GM20431 (cell line): ENCODE results near the gene NECAP2.
"Not testable (repeated sequence)": the region's sequence is repeated elsewhere in the genome, so short reads cannot be mapped to it uniquely, and the experiment has no call there.

Source experiments
- in situ Hi-C: fragments of 300-500 bp; cut with MseI, MboI; formaldehyde crosslinking; loops from one replicate; pipeline ENCODE4 v1.15.0; 2020; ENCODE audit warnings: low sequenced_read_pairs; ENCODE audit not compliant: unreplicated experiment

The NECAP2 gene

DNA sequence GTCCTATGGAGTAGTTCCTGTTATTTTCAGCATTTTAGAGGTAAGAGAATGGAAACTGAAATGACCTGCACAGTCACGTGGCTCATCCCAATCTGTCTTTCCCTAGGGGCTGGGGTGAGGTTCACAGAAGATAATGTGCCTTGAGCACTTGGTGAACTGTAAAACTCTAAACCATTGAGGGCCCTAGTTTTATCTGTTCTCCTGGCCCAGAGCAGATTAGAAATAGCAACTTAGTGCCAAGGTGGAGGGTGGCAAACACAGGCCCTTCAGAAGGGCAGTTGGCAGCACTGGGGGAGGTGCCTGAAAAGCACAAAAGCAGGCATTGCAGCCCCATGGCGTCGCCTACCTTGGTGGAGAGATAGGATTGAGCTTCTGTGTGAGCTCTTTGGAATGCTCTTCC is 14.4 kb downstream of the NECAP2 start:
- in situ Hi-C loops = not testable (repeated sequence)

DNA sequence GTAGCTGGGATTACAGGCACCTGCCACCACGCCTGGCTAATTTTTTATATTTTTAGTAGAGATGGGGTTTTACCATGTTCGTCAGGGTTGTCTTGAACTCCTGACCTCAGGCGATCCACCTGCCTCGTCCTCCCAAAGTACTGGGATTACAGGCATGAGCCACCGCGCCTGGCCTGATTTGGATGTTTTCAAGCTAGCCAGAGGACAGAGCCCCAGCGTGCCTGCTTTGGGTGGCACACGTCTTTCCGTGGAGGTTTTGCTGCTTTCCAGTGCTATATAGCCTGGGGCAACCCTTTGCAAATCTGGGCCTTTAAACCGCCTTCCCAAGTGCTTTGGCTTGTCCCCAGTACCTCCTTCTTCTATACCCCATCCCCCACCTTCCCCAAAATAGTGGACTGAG is 15.6 kb downstream of the NECAP2 start:
- in situ Hi-C loops = not testable (repeated sequence)

DNA sequence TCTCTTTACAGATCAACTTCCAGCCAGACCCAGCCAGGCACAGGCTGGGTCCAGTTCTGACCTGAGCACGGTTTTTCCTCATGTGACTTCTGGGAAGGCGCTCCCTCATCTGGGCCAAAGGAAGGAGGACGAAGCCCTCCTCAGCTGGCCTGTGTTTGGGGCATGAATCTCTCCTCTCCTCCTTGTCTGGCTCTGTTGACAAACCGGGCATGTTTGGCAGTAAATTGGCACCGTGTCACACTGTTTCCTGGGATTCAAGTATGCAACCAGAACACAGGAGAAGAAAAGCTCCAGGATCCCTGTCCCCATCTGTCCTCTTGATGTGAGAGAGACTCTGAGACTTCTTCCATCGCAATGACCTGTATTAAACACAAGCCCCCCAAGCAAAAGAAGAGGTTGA is 18.3 kb downstream of the NECAP2 start:
- in situ Hi-C loops = no loop called here

DNA sequence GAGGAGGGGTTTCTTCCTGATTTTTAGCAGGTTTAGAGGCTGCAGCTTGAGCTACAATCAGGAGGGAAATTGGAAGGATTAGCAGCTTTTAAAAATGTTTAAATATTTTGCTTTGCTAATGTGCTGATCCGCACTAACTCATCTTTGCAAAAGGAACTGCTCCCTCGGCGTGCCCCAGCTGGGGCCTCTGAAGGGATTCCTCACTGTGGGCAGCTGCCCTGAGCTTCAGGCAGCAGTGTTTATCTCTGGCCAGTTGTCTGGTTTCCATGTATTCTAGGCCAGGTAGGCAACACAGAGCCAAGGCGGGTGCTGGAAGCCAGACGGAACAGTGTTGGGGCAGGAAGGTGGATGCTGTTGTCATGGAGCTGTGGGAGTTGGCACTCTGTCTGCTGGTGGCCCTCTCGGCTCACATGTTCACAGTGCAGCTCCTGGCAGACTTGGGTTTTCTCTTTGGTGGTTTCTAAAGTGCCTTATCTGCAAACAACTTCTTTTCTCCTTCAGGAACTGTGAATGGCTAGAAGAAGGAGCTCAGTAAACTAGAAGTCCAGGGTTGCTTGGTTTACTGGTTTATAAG is 18.9 kb downstream of the NECAP2 start:
- in situ Hi-C loops = no loop called here

DNA sequence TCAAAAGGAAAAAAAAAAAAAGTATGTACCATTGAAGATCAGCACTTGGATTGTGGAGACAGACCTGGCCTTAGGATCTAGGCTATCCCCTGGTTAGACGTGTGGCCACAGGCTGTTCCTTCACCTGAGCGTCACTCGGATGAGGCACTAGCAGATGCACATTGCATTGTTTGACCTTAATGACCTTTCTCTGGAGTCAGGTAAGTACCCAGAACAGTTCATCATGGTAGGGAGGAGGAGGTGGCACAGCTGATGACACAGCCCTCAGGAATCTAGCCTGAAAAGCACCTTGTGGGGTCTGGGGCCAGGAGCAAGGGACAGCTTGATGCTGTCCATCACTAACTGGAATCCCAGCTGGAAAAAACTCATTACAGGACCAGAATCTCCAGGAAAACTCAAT is 21.2 kb downstream of the NECAP2 start:
- in situ Hi-C loops = no loop called here

DNA sequence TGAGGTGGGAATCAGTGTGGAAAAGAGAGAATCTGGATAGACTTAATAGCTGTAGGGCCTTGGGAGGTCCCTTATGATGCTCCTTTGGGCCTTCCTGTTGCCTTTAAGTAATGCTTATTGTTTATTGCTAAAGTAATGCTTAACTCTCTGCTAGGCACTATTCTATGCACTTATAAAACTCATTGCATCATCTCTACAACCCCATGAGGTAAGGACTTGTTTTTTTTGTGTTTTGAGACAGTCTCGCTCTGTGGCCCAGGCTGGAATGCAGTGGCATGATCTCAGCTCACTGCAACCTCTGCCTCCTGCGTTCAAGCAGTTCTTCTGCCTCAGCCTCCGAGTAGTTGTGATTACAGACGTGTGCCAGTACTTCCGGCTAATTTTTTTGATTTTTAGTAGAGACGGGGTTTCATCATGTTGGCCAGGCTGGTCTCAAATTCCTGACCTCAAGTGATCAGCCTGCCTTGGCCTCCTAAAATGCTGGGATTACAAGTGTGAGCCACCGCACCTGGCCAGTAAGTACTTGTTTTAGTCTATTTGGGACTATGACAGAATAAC is 22.3 kb downstream of the NECAP2 start:
- in situ Hi-C loops = no loop called here

DNA sequence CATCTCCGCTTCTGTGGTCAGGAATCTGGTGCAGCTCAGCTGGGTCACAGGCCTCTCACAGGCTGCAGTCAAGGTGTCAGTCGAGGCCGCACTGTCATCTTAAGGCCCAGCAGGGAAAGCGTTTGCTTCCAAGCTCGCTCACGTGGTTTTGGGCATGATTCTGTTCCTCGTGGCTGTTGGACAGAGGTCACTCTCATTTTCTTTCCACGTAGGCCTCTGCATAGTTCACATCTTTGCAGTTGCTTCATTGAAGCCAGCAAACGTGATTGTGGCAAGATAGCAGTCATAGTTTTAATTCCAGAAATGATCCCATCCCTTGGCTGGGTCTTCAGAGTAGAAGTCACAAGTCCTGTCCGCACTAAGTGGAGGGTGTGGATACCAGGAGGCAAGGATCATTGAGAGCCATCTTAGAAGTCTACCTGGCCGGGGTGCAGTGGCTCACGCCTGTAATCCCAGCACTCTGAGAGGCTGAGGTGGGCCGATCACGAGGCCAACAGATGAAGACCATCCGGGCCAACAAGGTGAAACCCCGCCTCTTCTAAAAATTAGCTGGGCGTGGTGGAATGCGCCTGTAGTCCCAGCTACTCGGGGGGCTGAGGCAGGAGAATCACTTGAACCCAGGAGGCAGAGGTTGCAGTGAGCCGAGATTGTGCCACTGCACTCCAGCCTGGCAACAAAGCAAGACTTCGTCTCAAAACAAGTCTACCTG is 24.5 kb downstream of the NECAP2 start:
- in situ Hi-C loops = no loop called here

DNA sequence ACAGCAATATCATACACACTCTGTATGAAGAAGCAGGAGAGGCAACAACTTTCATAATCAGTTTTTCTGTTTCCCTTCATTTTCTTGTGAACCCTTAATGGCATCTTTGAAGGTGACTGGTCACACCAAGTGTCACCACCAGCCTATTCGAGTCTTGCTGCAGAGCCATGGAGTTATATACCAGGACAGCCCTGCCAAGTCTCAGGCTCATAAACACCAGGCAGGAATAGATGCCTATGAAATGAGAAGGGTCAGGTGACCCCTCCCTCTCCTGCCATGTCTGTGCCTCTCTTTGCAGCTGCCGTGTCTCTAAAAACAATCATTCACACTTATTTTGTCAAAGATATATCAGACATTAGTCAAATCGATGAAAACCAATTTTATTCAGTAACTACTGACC is 28.0 kb downstream of the NECAP2 start:
- in situ Hi-C loops = no loop called here

DNA sequence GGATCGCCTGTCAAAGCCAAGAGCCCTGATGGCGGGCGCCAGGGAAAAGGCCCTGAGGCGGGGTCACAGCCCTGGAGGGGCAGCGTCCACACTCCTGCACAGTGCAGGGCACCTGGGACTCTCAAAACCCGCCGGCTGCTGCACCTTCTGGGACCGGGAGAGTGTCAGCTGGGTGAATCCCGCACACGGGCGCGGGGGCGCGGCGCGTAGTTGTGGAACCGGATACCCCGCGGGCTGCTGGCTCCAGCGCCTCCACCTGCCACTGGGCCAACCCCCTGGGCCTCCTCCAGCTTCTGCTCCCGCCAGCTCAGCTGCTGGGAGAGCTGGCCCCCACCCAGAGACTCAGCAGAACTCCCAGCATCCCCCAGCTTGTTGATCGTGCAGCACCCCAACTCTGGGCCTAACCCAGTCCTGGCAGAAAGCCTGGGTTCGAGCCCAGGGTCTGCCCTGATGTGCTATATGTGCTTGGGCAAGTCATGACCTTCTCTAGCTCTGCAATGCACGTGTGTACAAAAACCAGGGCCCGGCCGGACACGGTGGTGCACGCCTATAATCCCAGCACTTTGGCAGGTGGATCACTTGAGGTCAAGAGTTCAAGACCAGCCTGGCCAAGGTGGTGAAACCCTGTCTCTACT is 33.8 kb downstream of the NECAP2 start:
- in situ Hi-C loops = no loop called here

DNA sequence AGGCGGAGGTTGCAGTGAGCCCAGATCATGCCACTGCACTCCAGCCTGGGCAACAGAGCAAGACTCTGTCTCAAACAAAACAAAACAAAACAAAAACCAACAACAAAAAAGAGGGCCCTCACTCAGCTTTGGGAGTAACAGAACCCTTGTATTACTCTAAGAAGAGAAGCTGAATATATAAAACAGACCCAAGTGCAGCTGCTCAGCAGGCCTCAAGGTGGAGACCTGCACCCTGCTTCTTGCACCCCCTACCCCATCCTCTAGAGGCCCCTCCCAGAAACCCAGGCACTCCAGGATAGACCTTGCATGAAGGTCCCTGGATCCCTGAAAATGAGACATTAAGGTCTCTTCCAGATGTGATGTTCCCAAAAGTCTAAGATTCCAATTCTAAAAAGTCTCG is 34.4 kb downstream of the NECAP2 start:
- in situ Hi-C loops = not testable (repeated sequence)

DNA sequence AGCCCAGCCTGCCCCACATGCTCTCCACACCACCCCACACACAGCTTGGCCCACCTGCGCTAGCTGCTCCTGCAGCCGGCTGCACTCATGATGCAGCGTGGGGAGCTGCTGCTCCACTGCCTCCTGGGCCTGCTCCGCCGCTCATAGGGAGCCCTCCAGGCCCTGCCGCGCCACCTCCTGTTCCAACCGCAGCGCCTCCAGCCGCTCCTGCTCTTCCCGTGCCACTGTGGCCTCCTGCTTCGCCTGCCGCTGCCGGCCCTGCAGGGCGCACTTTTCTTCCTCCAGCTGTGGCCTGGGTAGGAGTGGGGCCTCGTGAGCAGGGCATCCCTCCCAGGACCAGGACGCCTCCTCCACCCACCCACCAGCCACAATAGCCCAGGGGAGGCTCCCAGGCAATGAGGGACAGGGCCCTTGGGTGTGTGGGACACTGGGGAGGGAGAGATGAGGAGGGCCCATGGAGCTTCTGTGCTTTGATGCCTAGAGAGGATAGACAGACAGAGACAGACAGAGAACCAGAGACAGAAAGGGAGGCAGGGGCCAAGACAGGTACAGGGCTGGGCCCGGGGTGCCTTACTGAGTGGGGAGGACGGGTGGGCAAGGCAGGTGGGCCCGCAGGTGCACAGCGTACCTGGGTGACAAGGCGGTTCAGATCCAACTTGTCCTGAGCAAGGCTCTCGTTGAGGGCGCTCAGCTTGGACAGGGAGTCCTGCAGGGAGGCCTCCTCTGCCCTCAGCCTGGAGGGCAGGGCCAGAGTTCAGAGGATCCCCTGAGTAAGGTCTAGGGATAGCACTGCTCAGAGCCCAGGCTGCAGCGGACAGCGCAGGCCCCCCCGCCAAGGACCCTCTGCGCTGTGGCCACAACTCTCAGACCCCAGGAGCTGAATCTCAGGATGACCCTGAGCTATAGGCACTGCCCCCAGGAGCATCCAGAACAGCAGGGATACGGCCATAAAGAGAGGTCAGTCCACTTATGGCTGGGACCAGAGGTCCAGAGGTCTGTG is 35.5 kb downstream of the NECAP2 start:
- in situ Hi-C loops = not testable (repeated sequence)

DNA sequence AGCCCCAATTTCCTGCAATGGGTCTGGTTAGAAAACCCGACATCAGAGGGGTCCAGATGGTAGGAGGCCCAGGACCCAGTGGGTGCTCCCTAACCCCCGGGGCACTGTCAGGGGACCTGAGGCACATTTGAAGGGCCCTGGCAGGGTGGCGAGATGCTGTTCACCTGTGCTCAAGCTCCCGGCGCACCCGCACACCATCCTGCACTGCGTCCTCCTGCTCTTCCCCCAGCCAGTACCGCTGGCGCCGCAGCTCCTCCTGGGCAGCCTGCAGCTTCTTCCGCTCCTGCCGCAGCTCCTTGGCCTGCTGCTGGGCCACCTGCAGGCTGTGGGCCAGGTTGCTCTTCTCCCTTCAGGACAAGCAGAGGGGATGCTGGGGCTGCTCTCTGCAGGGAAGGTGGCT is 37.6 kb downstream of the NECAP2 start:
- in situ Hi-C loops = no loop called here

DNA sequence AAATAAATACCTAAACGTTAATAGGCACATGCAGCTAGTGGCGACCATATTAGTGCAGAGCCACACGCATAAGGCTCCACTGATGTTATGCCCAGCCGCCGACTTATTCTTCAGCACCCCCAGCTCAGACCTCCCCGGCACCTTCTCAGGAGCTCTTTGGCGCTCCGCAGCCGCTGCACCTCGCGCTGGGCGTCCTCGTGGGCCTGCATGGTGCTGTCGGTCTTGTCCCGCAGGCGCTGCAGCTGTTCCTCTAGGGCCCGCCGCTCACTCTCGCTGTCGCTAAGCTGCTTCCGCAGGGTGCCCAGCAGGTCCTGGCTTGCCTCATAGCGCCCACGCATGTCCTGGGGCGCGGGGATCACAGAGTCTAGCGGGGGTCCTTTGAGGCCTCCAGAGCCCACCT is 42.6 kb downstream of the NECAP2 start:
- in situ Hi-C loops = not testable (repeated sequence)

DNA sequence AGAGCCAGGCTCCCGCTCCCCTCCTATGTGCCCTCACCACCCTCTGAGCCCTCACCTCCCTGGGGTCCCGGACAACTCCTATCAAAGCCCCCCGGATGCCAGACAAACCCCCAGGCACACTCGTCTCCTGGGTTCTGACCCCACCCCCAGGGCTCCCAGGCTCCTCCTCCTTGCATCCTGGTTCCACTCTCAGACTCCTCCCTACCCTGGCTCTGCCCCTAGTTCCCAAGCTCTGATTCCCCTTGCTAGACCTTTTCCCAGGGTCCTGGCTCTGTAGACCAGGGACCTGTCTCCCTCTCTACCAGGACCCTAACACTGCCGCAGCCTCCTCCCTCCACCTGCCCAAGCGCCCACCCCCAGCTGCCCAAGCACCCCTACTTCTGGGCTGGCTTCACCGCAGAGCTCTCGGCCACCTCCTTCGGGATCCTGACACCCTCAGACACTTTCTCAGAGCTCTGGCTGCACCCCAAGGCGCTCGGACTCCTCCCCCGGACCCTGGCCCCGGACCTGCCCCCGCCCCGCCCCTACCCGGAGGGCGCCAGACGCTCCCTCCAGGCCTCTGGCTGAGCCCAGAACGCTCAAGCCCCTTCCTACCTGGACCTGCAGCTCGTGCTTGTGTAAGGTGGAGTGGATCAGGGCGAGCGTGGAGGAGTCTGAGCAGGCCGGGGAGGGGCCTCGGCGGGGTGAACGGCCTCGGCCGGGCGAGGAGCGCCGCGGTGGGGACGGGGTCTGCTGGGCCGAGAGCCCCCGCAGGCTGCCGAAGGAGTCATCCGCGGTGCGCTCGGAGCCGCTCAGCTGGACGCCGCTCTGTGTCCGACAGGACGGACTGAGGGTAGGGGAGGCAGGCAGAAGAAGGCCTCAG is 43.3 kb downstream of the NECAP2 start:
- in situ Hi-C loops = not testable (repeated sequence)

DNA sequence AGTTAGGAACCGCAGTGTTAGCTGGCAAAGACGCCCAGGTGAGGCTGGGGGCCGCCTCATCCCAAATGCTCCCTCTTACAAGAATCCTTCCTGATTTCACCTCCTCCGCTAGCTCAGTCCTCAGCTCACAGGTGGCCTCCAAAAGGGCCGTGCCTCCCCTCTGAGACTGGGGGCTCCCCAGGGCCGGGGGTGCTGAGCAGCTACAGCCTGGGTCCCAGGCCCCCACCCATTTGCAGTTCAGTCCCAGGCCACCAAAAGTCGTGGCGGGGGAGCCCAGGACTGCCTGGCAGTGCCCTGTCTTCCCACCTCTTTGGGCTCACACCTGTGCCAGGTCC is 43.9 kb downstream of the NECAP2 start:
- in situ Hi-C loops = no loop called here

DNA sequence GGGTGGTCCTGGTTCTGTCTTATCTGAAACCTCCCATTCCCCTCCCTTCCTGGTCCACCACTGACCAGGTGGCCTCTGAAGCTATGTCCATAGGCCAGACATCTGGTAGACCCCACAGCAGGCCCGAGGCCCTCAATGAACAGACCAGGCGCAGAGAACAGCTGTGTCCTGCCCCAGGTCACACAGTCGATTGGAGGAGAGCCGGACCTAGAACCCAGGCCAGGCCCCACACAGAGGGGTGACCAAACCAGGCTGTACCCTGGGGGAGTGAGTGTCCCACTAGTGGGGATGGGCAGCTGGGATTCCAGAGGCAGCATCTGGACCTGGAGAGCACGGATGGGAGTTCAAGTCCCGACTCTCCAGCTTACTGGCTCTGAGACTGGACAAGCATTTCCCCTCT is 44.4 kb downstream of the NECAP2 start:
- in situ Hi-C loops = no loop called here

DNA sequence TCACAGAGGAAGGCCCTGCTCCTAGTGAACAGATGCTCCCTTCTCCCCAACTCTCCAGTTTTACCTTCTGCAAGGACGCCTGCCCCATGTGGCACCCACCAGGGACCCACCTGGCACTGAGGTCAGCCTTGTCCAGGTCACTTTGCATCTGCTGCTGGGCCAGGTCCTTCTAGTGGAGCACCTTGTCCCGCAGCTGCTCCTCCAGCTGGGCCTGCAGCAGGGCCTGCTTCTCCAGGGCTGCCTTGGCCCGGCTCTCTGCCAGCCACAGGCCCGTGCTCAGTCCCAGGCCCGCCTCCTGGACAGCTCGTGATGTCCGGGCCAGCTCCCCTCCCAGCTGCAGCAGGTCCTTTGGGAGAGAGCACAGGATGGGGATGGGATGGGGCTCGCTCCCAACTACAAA is 45.8 kb downstream of the NECAP2 start:
- in situ Hi-C loops = not testable (repeated sequence)

DNA sequence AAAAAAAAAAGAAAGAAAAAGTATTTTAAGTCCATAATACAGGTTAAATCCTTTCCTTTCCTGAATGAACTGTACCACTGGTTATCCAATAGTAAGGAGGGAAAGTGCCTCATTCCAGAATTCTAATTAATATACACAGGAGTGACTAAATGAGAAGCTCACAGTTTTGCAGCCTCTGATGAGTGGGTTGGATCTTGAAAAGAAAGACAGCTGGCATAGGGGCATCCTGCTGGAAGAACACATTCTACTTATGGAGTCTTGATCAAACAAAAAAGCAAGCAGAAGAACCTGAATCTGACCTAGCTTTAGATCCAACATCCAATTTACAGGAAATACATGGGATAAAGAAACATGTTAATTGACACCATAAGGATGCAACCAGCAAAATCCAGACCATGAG is 46.5 kb downstream of the NECAP2 start:
- in situ Hi-C loops = not testable (repeated sequence)

DNA sequence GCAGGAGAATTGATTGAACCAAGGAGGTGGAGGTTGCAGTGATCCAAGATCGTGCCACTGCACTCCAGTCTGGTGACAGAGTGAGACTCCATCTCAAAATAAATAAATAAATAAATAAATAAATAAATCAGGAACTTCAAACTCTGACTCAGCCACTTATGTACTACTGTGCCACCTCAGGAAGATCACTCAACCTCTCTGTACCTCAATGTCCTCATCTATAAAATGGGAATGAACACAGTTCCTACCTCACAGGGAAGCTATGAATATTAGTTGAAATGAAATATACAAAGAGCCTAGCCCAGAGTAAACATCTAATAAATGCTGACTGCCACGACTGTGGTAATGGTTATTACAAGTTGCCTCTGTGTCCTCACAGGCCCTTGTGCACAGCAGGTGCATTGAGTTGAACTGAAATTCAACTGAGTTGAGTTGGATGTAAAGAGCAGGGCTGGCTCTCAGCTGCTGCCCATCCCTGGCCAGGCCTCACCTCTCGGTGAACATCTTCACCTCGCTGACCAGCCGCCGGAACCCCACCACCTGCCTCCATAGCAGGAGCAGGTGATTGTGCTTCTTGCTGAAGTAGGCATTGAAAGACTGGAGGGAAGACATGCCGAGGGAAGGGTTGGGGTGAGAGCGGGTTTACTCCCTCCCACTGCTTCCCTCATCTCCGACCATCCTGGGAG is 48.8 kb downstream of the NECAP2 start:
- in situ Hi-C loops = not testable (repeated sequence)
